A673 (cell line): ENCODE measurements around the gene SH2D3C.

ENCODE experiments used
- EZH2 ChIP-seq: fragments of 200-600 bp; sonication (generic); IDR thresholded peaks from 2 replicates; pipeline ENCODE4 v1.6.1; 2017; ENCODE audit warnings: borderline replicate concordance, low read depth, mild to moderate bottlenecking, mixed read lengths, antibody characterized with exemption, low read length; ENCODE audit not compliant: poor library complexity, severe bottlenecking
- TF ChIP-seq, protein P1 (sequence below): fragments of 300-800, 200-600 bp; sonication (generic); conservative IDR thresholded peaks from 2 replicates; pipeline ENCODE4 v1.5.1; 2017; ENCODE audit warnings: low read depth, mild to moderate bottlenecking, antibody characterized with exemption, low read length, moderate library complexity, mixed read lengths

DNA sequence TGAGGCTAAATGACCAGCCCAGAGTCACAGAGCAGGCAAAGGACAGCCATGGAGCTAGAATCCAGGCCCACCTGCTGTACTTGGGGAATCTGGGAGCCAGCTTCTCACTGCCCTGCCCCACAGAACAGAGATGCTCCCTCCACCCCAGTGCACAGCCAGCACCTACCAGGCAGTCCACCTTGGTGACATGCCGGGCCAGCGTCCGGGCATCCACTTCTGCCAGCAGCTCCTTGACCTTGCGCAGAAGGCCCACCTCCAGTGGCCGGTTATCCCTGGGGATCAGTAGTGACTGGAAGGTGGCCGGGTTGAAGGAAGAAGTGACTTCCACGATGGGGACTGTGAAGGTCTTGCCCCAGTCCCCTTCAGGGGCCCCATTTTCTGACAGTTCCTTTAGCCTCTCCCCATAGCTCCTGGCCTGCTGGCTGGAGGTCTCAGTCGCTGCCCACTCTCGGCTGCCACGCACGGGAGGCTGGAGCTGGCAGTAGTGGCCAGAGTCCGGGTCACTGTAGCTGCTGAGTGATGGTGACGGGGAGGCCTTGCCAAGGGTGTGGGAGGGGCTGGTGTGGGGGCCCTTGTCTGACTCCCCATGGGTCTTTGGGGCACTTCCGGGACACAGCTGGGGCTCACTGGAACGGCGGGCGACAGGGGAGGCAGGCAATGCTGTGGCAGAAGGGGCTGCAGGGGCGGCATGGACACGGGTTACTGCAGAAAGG, 33.9 kb downstream of the SH2D3C start:
- TF ChIP-seq, protein P1, sequence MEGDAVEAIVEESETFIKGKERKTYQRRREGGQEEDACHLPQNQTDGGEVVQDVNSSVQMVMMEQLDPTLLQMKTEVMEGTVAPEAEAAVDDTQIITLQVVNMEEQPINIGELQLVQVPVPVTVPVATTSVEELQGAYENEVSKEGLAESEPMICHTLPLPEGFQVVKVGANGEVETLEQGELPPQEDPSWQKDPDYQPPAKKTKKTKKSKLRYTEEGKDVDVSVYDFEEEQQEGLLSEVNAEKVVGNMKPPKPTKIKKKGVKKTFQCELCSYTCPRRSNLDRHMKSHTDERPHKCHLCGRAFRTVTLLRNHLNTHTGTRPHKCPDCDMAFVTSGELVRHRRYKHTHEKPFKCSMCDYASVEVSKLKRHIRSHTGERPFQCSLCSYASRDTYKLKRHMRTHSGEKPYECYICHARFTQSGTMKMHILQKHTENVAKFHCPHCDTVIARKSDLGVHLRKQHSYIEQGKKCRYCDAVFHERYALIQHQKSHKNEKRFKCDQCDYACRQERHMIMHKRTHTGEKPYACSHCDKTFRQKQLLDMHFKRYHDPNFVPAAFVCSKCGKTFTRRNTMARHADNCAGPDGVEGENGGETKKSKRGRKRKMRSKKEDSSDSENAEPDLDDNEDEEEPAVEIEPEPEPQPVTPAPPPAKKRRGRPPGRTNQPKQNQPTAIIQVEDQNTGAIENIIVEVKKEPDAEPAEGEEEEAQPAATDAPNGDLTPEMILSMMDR, result no peak
- no peak for TF ChIP-seq EZH2
